PC-9 (cell line): ENCODE results near the gene GPR17.

Experiments
- EZH2 ChIP-seq: fragments of 200-600 bp; sonication (generic); IDR thresholded peaks from 2 replicates; pipeline ENCODE4 v1.8.0; 2017; ENCODE audit warnings: antibody characterized with exemption, low read depth
- TF ChIP-seq, protein P1 (sequence below): fragments of 200-600 bp; sonication (generic); conservative IDR thresholded peaks from 2 replicates; pipeline ENCODE4 v1.6.1; 2017; ENCODE audit warnings: mixed run types, antibody characterized with exemption, mild to moderate bottlenecking, moderate library complexity

DNA sequence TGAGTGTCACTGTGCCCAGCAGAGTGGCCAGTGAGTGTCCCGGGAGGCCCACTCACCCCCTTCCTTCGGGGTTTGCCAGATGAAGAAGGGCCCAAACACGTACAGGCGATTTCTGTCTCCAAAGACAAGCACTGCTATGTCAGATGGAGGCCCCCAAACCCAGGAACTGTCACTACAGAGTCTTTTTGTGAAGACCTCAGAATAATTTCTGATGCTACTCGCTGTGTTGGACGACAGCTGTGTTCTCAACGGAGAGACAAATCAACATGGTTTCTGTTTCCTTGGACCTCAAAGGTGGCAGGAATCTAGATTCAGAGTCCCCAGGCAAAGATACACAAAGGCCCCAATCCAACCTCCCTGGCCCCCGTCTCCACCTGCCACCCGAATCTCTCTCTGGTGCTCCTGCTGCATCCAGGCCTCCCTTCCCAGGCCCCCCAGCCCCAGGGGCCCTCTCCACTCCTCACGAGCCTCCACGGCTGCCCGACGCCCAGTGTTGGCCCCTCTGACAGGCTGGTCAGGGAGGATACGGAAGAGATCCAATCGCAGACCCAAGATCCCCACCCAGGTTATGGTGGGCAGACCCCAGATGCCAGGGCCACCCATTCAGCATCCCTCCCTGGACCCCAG is 2.4 kb upstream of the GPR17 start:
- TF ChIP-seq, protein P1, sequence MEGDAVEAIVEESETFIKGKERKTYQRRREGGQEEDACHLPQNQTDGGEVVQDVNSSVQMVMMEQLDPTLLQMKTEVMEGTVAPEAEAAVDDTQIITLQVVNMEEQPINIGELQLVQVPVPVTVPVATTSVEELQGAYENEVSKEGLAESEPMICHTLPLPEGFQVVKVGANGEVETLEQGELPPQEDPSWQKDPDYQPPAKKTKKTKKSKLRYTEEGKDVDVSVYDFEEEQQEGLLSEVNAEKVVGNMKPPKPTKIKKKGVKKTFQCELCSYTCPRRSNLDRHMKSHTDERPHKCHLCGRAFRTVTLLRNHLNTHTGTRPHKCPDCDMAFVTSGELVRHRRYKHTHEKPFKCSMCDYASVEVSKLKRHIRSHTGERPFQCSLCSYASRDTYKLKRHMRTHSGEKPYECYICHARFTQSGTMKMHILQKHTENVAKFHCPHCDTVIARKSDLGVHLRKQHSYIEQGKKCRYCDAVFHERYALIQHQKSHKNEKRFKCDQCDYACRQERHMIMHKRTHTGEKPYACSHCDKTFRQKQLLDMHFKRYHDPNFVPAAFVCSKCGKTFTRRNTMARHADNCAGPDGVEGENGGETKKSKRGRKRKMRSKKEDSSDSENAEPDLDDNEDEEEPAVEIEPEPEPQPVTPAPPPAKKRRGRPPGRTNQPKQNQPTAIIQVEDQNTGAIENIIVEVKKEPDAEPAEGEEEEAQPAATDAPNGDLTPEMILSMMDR: no peak
- TF ChIP-seq EZH2: no peak
